Measurements from ENCODE around the gene CNTD1.
"Not testable (repeated sequence)": the region's sequence is repeated elsewhere in the genome, so short reads cannot be mapped to it uniquely, and the experiment has no call there.

Gene CNTD1

DNA sequence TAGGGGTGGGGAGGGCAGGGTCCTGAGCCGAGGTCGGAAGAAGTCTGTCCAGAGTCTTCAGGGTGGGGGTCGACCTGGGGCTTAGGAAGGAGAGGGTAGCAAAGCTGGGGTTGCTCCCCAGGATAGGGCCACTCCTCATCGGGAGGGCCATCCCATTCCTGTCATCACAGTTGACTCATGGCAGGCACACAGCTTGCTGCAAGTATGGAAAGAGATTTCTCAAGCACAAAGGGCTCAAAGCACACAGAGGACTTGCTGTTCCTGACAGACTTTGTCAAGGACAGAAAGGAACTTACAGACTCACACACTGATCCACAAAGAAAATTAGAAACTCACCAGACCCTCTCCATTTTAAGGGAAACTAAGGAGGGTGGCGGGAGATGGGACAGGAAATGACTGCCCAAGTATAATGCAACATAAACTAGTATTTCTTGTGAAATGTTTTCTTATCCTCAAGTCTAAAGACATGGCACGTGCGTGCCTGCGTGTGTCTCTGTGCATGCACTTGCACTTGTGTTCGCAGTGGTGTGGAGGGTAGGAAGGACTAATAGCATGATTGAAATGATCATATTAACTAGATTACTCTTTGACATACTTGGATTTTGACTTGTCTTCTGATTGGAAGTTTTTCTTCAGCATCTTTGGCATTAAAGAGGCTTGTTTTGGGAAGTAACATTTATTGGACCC lies 48.1 kb downstream of the CNTD1 start:
- no peak for DNase-seq (ENCODE audit: low read depth, low spot score)

DNA sequence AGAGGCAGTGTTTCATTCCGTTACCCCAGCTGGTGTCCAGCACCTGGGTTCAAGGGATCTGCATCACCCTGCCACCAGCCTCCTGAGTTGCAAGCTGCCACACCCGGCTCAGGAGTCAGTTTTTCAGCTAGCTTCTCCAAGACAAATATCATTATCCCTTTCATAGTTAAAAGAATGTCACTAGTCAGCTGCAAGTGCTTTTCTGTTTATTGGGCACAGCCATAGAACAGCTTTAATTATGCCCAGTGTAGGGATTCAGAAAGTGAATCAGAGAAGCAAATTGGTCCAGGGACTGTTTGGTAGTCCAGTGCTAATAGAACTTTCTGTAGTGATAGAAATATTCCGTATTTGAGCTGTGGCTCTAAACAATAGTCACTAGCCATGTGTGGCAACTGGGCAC lies 49.4 kb downstream of the CNTD1 start:
- DNase-seq (ENCODE audit: low read depth, low spot score) = no peak

DNA sequence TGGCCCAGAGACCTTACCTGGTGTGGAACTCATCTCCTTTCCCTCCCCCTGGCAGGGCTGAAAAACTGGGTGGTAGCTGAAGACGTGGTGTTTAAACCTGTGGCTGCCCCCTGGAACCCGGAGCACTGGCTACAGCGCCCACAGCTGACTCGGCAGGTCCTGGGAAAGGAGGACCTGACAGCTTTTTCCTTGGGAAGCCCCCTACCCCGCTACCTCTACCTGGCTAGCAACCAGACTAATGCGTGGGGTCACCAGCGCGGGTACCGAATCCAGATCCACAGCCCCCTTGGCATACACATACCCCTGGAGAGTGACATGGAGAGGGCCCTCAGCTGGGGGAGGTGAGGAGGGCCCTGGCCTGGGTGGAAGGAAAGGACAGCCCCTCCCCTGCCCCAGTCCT lies 50.4 kb downstream of the CNTD1 start:
- DNase-seq (ENCODE audit: low read depth, low spot score) = no peak

DNA sequence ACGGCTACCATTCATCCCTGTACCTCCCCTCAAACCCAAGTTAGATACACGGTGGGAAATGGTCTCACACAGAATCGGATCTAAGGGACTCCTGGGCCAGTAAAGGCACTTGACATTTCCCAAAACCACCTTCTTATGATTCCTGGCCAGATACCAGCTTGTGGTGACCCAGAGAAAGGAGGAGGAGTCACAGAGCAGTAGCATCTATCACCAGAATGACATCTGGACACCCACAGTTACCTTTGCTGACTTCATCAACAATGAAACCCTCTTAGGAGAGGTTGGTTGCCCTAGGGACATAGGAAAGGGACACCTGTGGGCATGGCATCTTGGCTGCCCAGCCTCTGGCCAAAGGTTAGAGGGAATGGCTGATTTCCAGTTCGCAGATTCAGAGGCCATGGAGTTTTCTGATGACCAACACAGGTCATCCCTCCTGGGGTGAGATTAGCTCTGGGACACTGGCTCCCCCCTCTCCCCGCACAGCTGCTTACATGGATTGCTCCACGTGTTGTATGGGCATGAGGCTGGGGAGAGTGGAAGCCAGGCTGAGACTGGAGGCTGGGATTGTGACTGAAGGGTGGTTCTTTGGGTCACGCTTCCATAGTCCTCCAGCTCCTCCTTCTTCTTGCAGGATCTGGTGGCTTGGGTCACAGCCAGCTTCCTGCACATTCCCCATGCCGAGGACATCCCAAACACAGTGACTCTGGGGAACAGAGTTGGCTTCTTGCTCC lies 51.0 kb downstream of the CNTD1 start:
- no peak for DNase-seq (ENCODE audit: low read depth, low spot score)

DNA sequence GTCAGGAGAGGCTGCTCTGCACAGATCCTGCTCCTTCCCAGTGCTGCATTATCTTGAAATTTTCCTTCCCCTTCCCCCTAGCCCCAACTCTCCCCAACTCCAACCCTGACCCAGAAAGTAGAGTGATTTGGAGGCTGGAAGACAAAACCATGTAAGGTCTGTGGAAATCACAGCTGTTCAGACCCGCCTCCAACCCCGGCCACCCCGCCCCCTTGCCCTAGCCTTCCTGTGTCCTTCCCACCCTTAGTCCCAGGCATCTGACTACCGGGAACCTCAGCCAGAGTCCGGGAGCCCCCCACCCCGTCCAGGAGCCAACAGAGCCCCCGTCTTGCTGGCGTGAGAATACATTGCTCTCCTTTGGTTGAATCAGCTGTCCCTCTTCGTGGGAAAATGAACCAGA lies 52.3 kb downstream of the CNTD1 start, which contains the start of gene AOC3:
AOC3 (plus strand) TSS at position 246 of the 400 bp plus-strand sequence; CDS start at position 391, 145 bp downstream.
- no peak for DNase-seq (ENCODE audit: low read depth, low spot score)

DNA sequence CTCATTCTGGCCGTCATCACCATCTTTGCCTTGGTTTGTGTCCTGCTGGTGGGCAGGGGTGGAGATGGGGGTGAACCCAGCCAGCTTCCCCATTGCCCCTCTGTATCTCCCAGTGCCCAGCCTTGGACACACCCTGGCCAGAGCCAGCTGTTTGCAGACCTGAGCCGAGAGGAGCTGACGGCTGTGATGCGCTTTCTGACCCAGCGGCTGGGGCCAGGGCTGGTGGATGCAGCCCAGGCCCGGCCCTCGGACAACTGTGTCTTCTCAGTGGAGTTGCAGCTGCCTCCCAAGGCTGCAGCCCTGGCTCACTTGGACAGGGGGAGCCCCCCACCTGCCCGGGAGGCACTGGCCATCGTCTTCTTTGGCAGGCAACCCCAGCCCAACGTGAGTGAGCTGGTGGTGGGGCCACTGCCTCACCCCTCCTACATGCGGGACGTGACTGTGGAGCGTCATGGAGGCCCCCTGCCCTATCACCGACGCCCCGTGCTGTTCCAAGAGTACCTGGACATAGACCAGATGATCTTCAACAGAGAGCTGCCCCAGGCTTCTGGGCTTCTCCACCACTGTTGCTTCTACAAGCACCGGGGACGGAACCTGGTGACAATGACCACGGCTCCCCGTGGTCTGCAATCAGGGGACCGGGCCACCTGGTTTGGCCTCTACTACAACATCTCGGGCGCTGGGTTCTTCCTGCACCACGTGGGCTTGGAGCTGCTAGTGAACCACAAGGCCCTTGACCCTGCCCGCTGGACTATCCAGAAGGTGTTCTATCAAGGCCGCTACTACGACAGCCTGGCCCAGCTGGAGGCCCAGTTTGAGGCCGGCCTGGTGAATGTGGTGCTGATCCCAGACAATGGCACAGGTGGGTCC lies 52.9 kb downstream of the CNTD1 start:
- DNase-seq (ENCODE audit: low read depth, low spot score) = not testable (repeated sequence)

DNA sequence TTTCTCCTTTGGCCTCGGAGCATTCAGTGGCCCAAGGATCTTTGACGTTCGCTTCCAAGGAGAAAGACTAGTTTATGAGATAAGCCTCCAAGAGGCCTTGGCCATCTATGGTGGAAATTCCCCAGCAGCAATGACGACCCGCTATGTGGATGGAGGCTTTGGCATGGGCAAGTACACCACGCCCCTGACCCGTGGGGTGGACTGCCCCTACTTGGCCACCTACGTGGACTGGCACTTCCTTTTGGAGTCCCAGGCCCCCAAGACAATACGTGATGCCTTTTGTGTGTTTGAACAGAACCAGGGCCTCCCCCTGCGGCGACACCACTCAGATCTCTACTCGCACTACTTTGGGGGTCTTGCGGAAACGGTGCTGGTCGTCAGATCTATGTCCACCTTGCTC lies 53.7 kb downstream of the CNTD1 start:
- no peak for DNase-seq (ENCODE audit: low read depth, low spot score)

DNA sequence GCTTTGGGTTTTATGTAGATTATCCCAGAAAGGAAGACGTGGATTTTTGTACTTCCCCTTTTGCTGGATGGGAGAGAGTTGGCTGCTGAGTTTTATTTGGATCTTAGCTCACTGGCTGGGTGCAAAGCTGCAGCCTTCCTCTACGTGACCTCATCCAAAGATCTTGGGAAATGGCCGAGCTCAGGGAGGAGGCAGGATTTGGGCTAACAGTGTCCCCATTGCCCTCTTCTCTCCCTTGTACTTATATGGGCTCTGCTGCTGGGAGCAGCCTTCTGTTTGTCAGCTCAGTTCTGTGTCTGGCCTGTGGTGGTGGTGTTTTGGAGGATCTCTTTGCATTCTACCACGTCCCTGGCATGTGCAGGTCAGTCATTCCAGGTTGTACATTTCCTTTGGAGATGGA lies 54.3 kb downstream of the CNTD1 start:
- DNase-seq (ENCODE audit: low read depth, low spot score) = no peak

DNA sequence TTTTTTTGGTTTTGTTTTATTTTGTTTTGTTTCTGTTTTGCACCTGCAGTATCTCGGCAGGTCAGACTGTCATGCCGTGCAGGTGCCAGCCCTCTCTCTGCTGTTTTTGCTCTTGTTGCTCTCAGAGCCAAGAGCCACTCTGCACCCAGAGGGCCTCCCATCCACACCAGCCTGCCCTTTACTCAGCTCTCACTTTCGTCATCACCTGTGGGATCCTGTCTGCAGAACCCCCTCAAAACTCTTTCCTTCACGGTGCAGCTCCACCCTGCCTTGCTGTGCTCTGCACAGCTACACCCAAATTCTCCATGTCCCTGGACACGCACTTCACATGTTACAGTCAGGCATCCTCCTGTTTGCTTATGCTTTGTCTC lies 54.9 kb downstream of the CNTD1 start:
- no peak for DNase-seq (ENCODE audit: low read depth, low spot score)

DNA sequence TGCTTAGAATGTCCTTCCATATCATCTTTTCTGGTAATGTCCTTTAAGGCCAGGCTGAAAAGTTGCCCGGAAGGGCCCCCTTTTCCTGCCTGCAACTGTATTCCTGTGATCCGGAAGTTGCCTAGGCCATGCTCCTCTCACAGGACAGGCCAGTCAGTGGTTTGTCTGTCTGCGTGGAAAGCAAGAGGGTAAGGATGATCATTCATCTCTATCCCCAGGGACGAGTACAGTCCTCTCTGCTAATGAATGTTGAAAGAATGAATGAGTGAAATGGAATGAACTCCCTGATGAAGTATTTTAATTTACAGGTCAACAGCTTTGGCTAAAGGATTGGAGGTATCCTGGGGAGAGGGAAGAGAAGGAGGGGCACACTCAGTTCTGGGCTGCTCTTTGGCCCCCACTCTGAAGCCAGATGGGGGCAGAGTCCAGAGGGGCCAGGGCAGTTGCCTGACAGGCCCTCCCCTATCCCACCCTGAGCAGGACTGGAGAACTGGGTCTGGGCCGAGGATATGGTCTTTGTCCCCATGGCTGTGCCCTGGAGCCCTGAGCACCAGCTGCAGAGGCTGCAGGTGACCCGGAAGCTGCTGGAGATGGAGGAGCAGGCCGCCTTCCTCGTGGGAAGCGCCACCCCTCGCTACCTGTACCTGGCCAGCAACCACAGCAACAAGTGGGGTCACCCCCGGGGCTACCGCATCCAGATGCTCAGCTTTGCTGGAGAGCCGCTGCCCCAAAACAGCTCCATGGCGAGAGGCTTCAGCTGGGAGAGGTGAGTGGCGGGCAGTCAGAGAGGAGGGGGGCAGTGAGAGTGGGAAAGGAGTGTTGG lies 55.5 kb downstream of the CNTD1 start:
- no peak for DNase-seq (ENCODE audit: low read depth, low spot score)

DNA sequence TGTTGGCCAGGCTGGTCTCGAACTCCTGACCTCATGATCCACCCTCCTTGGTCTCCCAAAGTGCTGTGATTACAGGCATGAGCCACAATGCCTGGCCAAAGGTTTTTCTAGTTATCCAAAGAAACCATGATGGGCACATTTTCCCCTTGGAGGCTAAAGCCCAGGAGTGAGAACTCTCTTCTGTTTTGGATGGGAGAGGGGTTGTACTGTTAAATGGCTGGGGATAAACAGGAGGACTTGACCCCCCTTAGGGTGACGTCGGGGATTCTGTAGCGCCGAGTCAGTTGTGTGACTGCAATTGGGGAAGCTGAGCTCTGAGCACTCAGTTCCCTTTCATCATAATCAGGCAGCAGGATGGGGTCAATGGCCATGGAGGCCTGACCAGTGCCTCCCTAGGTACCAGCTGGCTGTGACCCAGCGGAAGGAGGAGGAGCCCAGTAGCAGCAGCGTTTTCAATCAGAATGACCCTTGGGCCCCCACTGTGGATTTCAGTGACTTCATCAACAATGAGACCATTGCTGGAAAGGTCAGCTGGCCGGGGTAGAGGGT lies 56.5 kb downstream of the CNTD1 start:
- no peak for DNase-seq (ENCODE audit: low read depth, low spot score)

DNA sequence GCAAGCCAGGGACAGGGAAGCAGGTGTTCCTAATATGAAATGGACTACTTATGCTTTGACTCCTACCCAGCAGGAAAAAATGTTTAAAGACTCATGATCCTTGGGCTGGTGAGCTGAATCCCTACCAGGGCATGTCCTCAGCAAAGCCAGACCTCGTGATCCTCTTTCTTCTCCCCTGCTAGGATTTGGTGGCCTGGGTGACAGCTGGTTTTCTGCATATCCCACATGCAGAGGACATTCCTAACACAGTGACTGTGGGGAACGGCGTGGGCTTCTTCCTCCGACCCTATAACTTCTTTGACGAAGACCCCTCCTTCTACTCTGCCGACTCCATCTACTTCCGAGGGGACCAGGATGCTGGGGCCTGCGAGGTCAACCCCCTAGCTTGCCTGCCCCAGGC lies 57.4 kb downstream of the CNTD1 start:
- not testable (repeated sequence) for DNase-seq (ENCODE audit: low read depth, low spot score)

DNA sequence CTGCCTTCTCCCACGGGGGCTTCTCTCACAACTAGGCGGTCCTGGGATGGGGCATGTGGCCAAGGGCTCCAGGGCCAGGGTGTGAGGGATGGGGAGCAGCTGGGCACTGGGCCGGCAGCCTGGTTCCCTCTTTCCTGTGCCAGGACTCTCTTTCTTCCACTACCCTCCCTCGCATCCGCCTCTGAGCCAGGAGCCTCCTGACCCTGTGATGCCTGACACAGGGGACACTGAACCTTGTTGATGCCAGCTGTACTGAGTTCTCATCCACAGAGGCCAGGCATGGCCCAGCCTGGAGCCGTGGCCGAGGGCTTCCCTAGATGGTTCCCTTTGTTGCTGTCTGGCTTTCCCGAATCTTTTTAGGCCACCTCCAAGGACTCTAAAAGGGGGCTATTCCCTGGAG lies 57.9 kb downstream of the CNTD1 start:
- not testable (repeated sequence) for DNase-seq (ENCODE audit: low read depth, low spot score)

DNA sequence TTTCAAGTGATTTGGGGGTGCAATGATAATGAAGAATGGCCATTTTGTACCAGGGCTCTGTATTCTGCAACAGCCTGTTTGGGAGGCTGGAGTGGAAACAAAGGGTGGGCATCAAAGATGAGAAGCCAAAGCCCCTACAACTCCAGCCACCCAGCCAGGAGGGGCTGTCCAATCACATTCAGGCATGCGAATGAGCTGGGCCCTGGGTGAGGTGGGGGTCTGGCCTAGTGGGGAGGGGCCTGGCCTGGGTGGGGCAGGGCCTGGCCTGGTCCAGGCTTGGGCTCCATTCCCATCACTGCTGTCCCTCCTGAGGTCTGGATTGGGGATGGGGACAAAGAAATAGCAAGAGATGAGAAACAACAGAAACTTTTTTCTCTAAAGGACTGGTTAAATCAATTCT lies 58.7 kb downstream of the CNTD1 start:
- no peak for DNase-seq (ENCODE audit: low read depth, low spot score)

All from smooth muscle cell of the brain vasculature (primary cell).